Astrocyte (in vitro differentiated cells and primary cell): Measurements from ENCODE around the gene KMT2A. TPM values are rescaled to one million over a fixed set of nuclear protein-coding genes. Genes with fewer than 3 reads are reported as not detected.

Experiments used
- DNase-seq: peaks from one replicate; pipeline ENCODE4 v3.0.0-alpha.2; 2010; ENCODE audit warnings: low read depth
- FAIRE-seq: peaks from 2 replicates; lab custom pipeline; 2011; peaks lifted over from hg19 to GRCh38; lab: Jason Lieb, UNC
- H2AFZ ChIP-seq: 2 replicates; pipeline ENCODE4 v1.6.0; 2012; ENCODE audit warnings: low read depth, low read length, inconsistent platforms
- H3K27ac ChIP-seq: 2 replicates; pipeline ENCODE4 v1.5.1; 2011; ENCODE audit warnings: low read depth, low read length, inconsistent platforms
- H3K27me3 ChIP-seq: 2 replicates; pipeline ENCODE4 v1.6.0; 2011; ENCODE audit warnings: low read length, inconsistent platforms; ENCODE audit not compliant: insufficient read depth
- H3K36me3 ChIP-seq: 2 replicates; pipeline ENCODE4 v1.5.1; 2011; ENCODE audit warnings: low read length, inconsistent platforms; ENCODE audit not compliant: insufficient read depth
- H3K4me1 ChIP-seq: 2 replicates; pipeline ENCODE4 v1.5.1; 2011; ENCODE audit warnings: low read length, inconsistent platforms; ENCODE audit not compliant: insufficient read depth
- H3K4me2 ChIP-seq: 2 replicates; pipeline ENCODE4 v1.6.0; 2012; ENCODE audit warnings: low read length, inconsistent platforms
- H3K4me3 ChIP-seq: 2 replicates; pipeline ENCODE4 v1.5.1; 2011; ENCODE audit warnings: low read depth, mild to moderate bottlenecking, low read length, inconsistent platforms; ENCODE audit not compliant: insufficient read depth
- H3K79me2 ChIP-seq: 2 replicates; pipeline ENCODE4 v1.6.0; 2012; ENCODE audit warnings: mild to moderate bottlenecking, low read length, inconsistent platforms; ENCODE audit not compliant: insufficient read depth
- H3K9ac ChIP-seq: 2 replicates; pipeline ENCODE4 v1.6.0; 2012; ENCODE audit warnings: mild to moderate bottlenecking, low read length, inconsistent platforms
- H3K9me3 ChIP-seq: 2 replicates; pipeline ENCODE4 v1.5.1; 2012; ENCODE audit warnings: low read depth, mild to moderate bottlenecking, low read length, inconsistent platforms; ENCODE audit not compliant: insufficient read depth
- H4K20me1 ChIP-seq: 2 replicates; pipeline ENCODE4 v1.6.0; 2012; ENCODE audit warnings: low read length, inconsistent platforms; ENCODE audit not compliant: insufficient read depth
- H3K27ac Mint-ChIP-seq: one replicate; pipeline ENCODE4 v1.8.0; 2021; ENCODE audit warnings: mild to moderate bottlenecking, mixed read lengths; ENCODE audit not compliant: unreplicated experiment
- H3K27me3 Mint-ChIP-seq: one replicate; pipeline ENCODE4 v1.8.0; 2021; ENCODE audit warnings: low read depth, mixed read lengths; ENCODE audit not compliant: unreplicated experiment
- H3K36me3 Mint-ChIP-seq: one replicate; pipeline ENCODE4 v1.8.0; 2021; ENCODE audit warnings: low read depth, mixed read lengths; ENCODE audit not compliant: unreplicated experiment
- H3K4me1 Mint-ChIP-seq: one replicate; pipeline ENCODE4 v1.8.0; 2021; ENCODE audit warnings: low read depth, mixed read lengths; ENCODE audit not compliant: unreplicated experiment
- H3K4me3 Mint-ChIP-seq: one replicate; pipeline ENCODE4 v1.8.0; 2021; ENCODE audit warnings: mild to moderate bottlenecking, moderate library complexity, mixed read lengths; ENCODE audit not compliant: unreplicated experiment
- H3K9me3 Mint-ChIP-seq: one replicate; pipeline ENCODE4 v1.8.0; 2021; ENCODE audit warnings: mild to moderate bottlenecking, mixed read lengths; ENCODE audit not compliant: unreplicated experiment
- CTCF ChIP-seq: IDR thresholded peaks from 2 replicates; pipeline ENCODE4 v1.5.1; 2011; ENCODE audit warnings: low read depth, mild to moderate bottlenecking, inconsistent platforms, low read length, moderate library complexity; ENCODE audit not compliant: insufficient read depth
- EZH2 ChIP-seq: IDR thresholded peaks from 2 replicates; pipeline ENCODE4 v1.6.1; 2012; ENCODE audit warnings: mild to moderate bottlenecking, low read length, inconsistent platforms; ENCODE audit not compliant: insufficient read depth
- total RNA-seq: library from RNA; stranded (reverse); gene quantifications from 2 replicates; pipeline ENCODE4 v1.2.1, GENCODE V29; 2021

The KMT2A gene
- total RNA-seq, 1 donor from 2014 or later = 60.0 TPM

- Mint-ChIP-seq H3K9me3 (no peaks in the 10 kb centered on the region), H3K4me3 (no peak overlapping the region), H3K36me3 (peaks cover 9% of the 10 kb centered on the region), H3K4me1 (no peaks in the 10 kb centered on the region), H3K27me3 (no peaks in the 10 kb centered on the region), H3K27ac (no peak overlapping the region)
- Histone ChIP-seq H2AFZ (no peak overlapping the region), H4K20me1 (peaks cover 3% of the 10 kb centered on the region), H3K9ac (no peak overlapping the region), H3K27ac (no peak overlapping the region), H3K79me2 (no peaks in the 10 kb centered on the region), H3K4me2 (no peak overlapping the region), H3K9me3 (no peaks in the 10 kb centered on the region), H3K4me1 (no peaks in the 10 kb centered on the region), H3K27me3 (no peaks in the 10 kb centered on the region), H3K4me3 (no peak overlapping the region), H3K36me3 (peaks cover 44% of the 10 kb centered on the region)
- no peak for FAIRE-seq
- DNase-seq = no peak
- TF ChIP-seq CTCF (no peak), EZH2 (no peak)
These were observed 48.1 kb downstream of the KMT2A start for GRCh38 chr11:118484405-118484804.

- Histone ChIP-seq H3K27ac (no peak overlapping the region), H3K9ac (no peak overlapping the region), H3K79me2 (no peaks in the 10 kb centered on the region), H3K27me3 (no peaks in the 10 kb centered on the region), H3K36me3 (peaks cover 48% of the 10 kb centered on the region), H2AFZ (no peak overlapping the region), H3K4me1 (no peaks in the 10 kb centered on the region), H3K4me3 (no peak overlapping the region), H4K20me1 (peaks cover 3% of the 10 kb centered on the region), H3K4me2 (no peak overlapping the region), H3K9me3 (no peaks in the 10 kb centered on the region)
- Mint-ChIP-seq H3K9me3 (no peaks in the 10 kb centered on the region), H3K27ac (no peak overlapping the region), H3K4me1 (no peaks in the 10 kb centered on the region), H3K36me3 (peaks cover 9% of the 10 kb centered on the region), H3K27me3 (no peaks in the 10 kb centered on the region), H3K4me3 (no peak overlapping the region)
- DNase-seq (no peak), FAIRE-seq (no peak)
- no peak for TF ChIP-seq EZH2
- peak; percentile 15 for TF ChIP-seq CTCF
These were observed 49.0 kb downstream of the KMT2A start for GRCh38 chr11:118485273-118485672.

GRCh38 chr11:118488480-118489109 is 52.3 kb downstream of the KMT2A start:
- DNase-seq (peak; percentile 55), FAIRE-seq (peak; percentile 97)

More at GRCh38 chr11:118488480-118489109, 52.3 kb downstream of the KMT2A start:
- Mint-ChIP-seq H3K9me3 (no peaks in the 10 kb centered on the region), H3K27ac (peak overlapping the region; percentile 38), H3K4me1 (no peaks in the 10 kb centered on the region), H3K36me3 (peaks cover 4% of the 10 kb centered on the region), H3K27me3 (no peaks in the 10 kb centered on the region), H3K4me3 (no peak overlapping the region)
- H3K27me3 ChIP-seq = no peaks in the 10 kb centered on the region
- H4K20me1 ChIP-seq = no peaks in the 10 kb centered on the region
- H3K9me3 ChIP-seq = no peaks in the 10 kb centered on the region
- H3K36me3 ChIP-seq = peaks cover 51% of the 10 kb centered on the region
- no peak overlapping the region for H3K4me3 ChIP-seq
- H3K4me1 ChIP-seq = no peaks in the 10 kb centered on the region
- no peak overlapping the region for H3K27ac ChIP-seq
- H3K79me2 ChIP-seq = no peaks in the 10 kb centered on the region
- H2AFZ ChIP-seq = no peak overlapping the region
- H3K4me2 ChIP-seq = no peak overlapping the region
- no peak for TF ChIP-seq EZH2
- peak; percentile 94 for TF ChIP-seq CTCF
- no peak overlapping the region for H3K9ac ChIP-seq
